HFF-Myc (cell line): ENCODE results near the gene SELENBP1.

Experiments
- DNase-seq: peaks from one replicate; pipeline ENCODE4 v3.0.0-alpha.2; 2011; ENCODE audit warnings: low read depth; ENCODE audit errors: extremely low read depth
- H3K4me3 ChIP-seq: replicated peaks from 2 replicates; pipeline ENCODE4 v1.5.1; 2011; ENCODE audit warnings: low read depth, mild to moderate bottlenecking, control low read depth, low read length
- CTCF ChIP-seq: IDR thresholded peaks from 2 replicates; pipeline ENCODE4 v1.5.1; 2012; ENCODE audit warnings: mild to moderate bottlenecking, low read depth, low read length, control low read depth; ENCODE audit errors: missing control alignments

The SELENBP1 gene

GRCh38 chr1:151407304-151407703 is 34.8 kb upstream of the SELENBP1 start:
- no peak for DNase-seq
- TF ChIP-seq CTCF, result no peak
- no peak overlapping the region for H3K4me3 ChIP-seq

- no peak for TF ChIP-seq CTCF
- DNase-seq, result no peak
- H3K4me3 ChIP-seq, result no peak overlapping the region
Measured at GRCh38 chr1:151406176-151406575, 33.7 kb upstream of the SELENBP1 start.

- TF ChIP-seq CTCF, result no peak
- no peak for DNase-seq
- no peak overlapping the region for H3K4me3 ChIP-seq
Measured at GRCh38 chr1:151405187-151405951, 32.9 kb upstream of the SELENBP1 start.

- TF ChIP-seq CTCF, result no peak
- DNase-seq, result no peak
- no peak overlapping the region for H3K4me3 ChIP-seq
Measured at GRCh38 chr1:151403612-151404011, 31.1 kb upstream of the SELENBP1 start.

- DNase-seq, result no peak
- H3K4me3 ChIP-seq, result no peak overlapping the region
- TF ChIP-seq CTCF, result no peak
Measured at GRCh38 chr1:151402764-151403163, 30.3 kb upstream of the SELENBP1 start.

GRCh38 chr1:151401860-151402259 is 29.4 kb upstream of the SELENBP1 start:
- H3K4me3 ChIP-seq, result no peak overlapping the region
- no peak for DNase-seq
- TF ChIP-seq CTCF, result no peak

GRCh38 chr1:151401125-151401788 is 28.8 kb upstream of the SELENBP1 start:
- peak overlapping the region; percentile 90 for H3K4me3 ChIP-seq
- no peak for DNase-seq
- no peak for TF ChIP-seq CTCF
